BE2C (cell line): Measurements from ENCODE around the gene SLC45A2.

Source experiments
- DNase-seq: peaks from one replicate; pipeline ENCODE4 v3.0.0-alpha.2; 2020
- H3K27me3 ChIP-seq: fragments of 250-450 bp; sonication (Bioruptor Pico); 2 replicates; pipeline ENCODE4 v1.5.1; 2020; ENCODE audit warnings: mild to moderate bottlenecking
- H3K36me3 ChIP-seq: fragments of 250-450 bp; sonication (Bioruptor Pico); 2 replicates; pipeline ENCODE4 v1.5.1; 2020; ENCODE audit warnings: mild to moderate bottlenecking
- H3K4me1 ChIP-seq: fragments of 250-450 bp; sonication (Bioruptor Pico); 2 replicates; pipeline ENCODE4 v1.5.1; 2020
- H3K4me3 ChIP-seq: 2 replicates; pipeline ENCODE4 v1.5.1; 2011; ENCODE audit warnings: low read depth, low read length
- H3K9me3 ChIP-seq: fragments of 250-450 bp; sonication (Bioruptor Pico); 2 replicates; pipeline ENCODE4 v1.5.1; 2020
- CTCF ChIP-seq: IDR thresholded peaks from 2 replicates; pipeline ENCODE4 v1.5.1; 2012; ENCODE audit warnings: mild to moderate bottlenecking, low read depth, low read length

SLC45A2 gene

GRCh38 chr5:33969572-33970452, 14.7 kb downstream of the SLC45A2 start:
- Histone ChIP-seq H3K4me3 (no peak overlapping the region), H3K36me3 (no peaks in the 10 kb centered on the region), H3K4me1 (no peaks in the 10 kb centered on the region), H3K9me3 (no peaks in the 10 kb centered on the region), H3K27me3 (peaks cover 11% of the 10 kb centered on the region)
- no peak for DNase-seq
- peak; percentile 73 for TF ChIP-seq CTCF

GRCh38 chr5:33968211-33969005, 16.1 kb downstream of the SLC45A2 start:
- DNase-seq: peak; percentile 26
- TF ChIP-seq CTCF: no peak
- no peaks in the 10 kb centered on the region for H3K36me3 ChIP-seq
- H3K9me3 ChIP-seq: no peaks in the 10 kb centered on the region
- H3K27me3 ChIP-seq: peaks cover 11% of the 10 kb centered on the region
- no peak overlapping the region for H3K4me3 ChIP-seq
- no peaks in the 10 kb centered on the region for H3K4me1 ChIP-seq

- Histone ChIP-seq H3K27me3 (peaks cover 10% of the 10 kb centered on the region), H3K9me3 (no peaks in the 10 kb centered on the region)
- DNase-seq: no peak
Observed at GRCh38 chr5:33966805-33967204, 17.7 kb downstream of the SLC45A2 start.

GRCh38 chr5:33964132-33964700, 20.3 kb downstream of the SLC45A2 start:
- DNase-seq: no peak
- H3K4me1 ChIP-seq: no peaks in the 10 kb centered on the region
- TF ChIP-seq CTCF: no peak
- no peak overlapping the region for H3K4me3 ChIP-seq
- H3K27me3 ChIP-seq: peaks cover 10% of the 10 kb centered on the region
- no peaks in the 10 kb centered on the region for H3K9me3 ChIP-seq
- H3K36me3 ChIP-seq: no peaks in the 10 kb centered on the region

More at GRCh38 chr5:33966805-33967204, 17.7 kb downstream of the SLC45A2 start:
- no peak overlapping the region for H3K4me3 ChIP-seq
- H3K4me1 ChIP-seq: no peaks in the 10 kb centered on the region
- H3K36me3 ChIP-seq: no peaks in the 10 kb centered on the region
- no peak for TF ChIP-seq CTCF

- TF ChIP-seq CTCF: no peak
- Histone ChIP-seq H3K36me3 (no peaks in the 10 kb centered on the region), H3K9me3 (no peaks in the 10 kb centered on the region), H3K4me1 (no peaks in the 10 kb centered on the region), H3K27me3 (peaks cover 15% of the 10 kb centered on the region), H3K4me3 (no peak overlapping the region)
- no peak for DNase-seq
Observed at GRCh38 chr5:33958176-33958575, 26.3 kb downstream of the SLC45A2 start.
